GM10248 (cell line): ENCODE data around the gene PPP1R15A.
"Not testable (repeated sequence)": the region's sequence is repeated elsewhere in the genome, so short reads cannot be mapped to it uniquely, and the experiment has no call there.

ENCODE experiments used
- CTCF ChIA-PET: fragments of 300-600 bp; sonication (Branson Sonifier 250); formaldehyde crosslinking; extraction: SDS; loops from one replicate; lab custom pipeline; 2021; ENCODE audit warnings: antibody characterized with exemption; lab: Yijun Ruan, JAX
- POLR2A ChIA-PET: fragments of 350-650 bp; sonication (Branson Sonifier 250); formaldehyde crosslinking; extraction: SDS; loops from one replicate; lab custom pipeline; 2020; ENCODE audit warnings: antibody characterized with exemption; lab: Yijun Ruan, JAX
- DNase-seq: peaks from one replicate; pipeline ENCODE4 v3.0.0; 2012; ENCODE audit errors: extremely low spot score
- CTCF ChIP-seq: IDR thresholded peaks from 2 replicates; pipeline ENCODE4 v1.5.1; 2012; ENCODE audit warnings: mild to moderate bottlenecking, low read depth; ENCODE audit errors: extremely low read depth, missing control alignments, control extremely low read depth

The PPP1R15A gene

DNA sequence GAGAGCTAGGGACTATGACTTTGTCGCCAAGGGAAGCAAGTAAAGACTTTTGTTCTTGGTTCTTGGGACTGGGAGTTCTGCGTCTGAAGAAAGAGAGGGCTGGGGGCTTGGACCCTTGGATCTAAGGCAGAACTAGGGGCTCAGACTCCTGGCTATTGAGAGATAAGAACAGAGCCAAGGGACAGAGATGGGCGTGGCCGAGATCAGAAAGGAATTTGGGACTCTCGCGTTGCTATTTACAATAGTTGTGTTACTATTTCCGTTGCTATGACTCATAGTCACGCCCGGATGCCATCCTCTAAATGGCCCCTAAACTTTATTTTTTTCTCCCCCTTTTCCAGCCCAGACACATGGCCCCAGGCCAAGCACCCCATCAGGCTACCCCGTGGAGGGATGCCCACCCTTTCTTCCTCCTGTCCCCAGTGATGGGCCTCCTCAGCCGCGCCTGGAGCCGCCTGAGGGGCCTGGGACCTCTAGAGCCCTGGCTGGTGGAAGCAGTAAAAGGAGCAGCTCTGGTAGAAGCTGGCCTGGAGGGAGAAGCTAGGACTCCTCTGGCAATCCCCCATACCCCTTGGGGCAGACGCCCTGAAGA lies 759 bp downstream of the PPP1R15A start:
- POLR2A ChIA-PET: interaction anchor here (0.5 to 5.3 kb wide), 21 partner anchors 8 to 152 kb away, joined by 3 to 67 read pairs (median 9); partner anchors contain the start of genes BCAT2, DHDH, FTL and GYS1
- CTCF ChIA-PET: interaction anchor here (1.6 to 2.2 kb wide), 3 partner anchors 30 to 98 kb away, joined by 5 to 10 read pairs (median 9); no protein-coding TSS in a partner anchor
- peak; percentile 80 for DNase-seq
- TF ChIP-seq CTCF: no peak

DNA sequence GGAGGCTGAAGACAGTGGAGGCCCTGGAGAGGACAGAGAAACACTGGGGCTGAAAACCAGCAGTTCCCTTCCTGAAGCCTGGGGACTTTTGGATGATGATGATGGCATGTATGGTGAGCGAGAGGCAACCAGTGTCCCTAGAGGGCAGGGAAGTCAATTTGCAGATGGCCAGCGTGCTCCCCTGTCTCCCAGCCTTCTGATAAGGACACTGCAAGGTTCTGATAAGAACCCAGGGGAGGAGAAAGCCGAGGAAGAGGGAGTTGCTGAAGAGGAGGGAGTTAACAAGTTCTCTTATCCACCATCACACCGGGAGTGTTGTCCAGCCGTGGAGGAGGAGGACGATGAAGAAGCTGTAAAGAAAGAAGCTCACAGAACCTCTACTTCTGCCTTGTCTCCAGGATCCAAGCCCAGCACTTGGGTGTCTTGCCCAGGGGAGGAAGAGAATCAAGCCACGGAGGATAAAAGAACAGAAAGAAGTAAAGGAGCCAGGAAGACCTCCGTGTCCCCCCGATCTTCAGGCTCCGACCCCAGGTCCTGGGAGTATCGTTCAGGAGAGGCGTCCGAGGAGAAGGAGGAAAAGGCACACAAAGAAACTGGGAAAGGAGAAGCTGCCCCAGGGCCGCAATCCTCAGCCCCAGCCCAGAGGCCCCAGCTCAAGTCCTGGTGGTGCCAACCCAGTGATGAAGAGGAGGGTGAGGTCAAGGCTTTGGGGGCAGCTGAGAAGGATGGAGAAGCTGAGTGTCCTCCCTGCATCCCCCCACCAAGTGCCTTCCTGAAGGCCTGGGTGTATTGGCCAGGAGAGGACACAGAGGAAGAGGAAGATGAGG lies 1.5 kb downstream of the PPP1R15A start:
- no peak for DNase-seq
- no peak for TF ChIP-seq CTCF
- POLR2A ChIA-PET: interaction anchor here (0.6 to 5.3 kb wide), 15 partner anchors 11 to 119 kb away, joined by 3 to 67 read pairs (median 9); partner anchors contain the start of genes DHDH, FTL, GYS1 and NUCB1
- CTCF ChIA-PET: interaction anchor here (1.1 to 2.2 kb wide), 7 partner anchors 12 to 120 kb away, joined by 3 to 10 read pairs (median 6); partner anchors contain the start of genes BCAT2, GYS1, HSD17B14 and RUVBL2

DNA sequence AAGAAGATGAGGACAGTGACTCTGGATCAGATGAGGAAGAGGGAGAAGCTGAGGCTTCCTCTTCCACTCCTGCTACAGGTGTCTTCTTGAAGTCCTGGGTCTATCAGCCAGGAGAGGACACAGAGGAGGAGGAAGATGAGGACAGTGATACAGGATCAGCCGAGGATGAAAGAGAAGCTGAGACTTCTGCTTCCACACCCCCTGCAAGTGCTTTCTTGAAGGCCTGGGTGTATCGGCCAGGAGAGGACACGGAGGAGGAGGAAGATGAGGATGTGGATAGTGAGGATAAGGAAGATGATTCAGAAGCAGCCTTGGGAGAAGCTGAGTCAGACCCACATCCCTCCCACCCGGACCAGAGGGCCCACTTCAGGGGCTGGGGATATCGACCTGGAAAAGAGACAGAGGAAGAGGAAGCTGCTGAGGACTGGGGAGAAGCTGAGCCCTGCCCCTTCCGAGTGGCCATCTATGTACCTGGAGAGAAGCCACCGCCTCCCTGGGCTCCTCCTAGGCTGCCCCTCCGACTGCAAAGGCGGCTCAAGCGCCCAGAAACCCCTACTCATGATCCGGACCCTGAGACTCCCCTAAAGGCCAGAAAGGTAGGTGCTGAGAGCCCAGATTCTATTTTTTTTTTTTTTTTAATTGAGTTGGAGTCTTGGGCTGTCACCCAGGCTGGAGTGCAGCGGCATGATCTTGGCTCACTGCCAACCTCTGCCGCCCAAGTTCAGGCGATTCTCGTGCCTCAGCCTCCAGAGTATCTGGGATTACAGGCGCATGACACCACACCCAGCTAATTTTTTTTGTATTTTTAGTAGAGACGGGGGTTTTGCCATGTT lies 2.3 kb downstream of the PPP1R15A start:
- TF ChIP-seq CTCF: no peak
- CTCF ChIA-PET: interaction anchor here (1.1 to 2.8 kb wide), 7 partner anchors 11 to 119 kb away, joined by 3 to 17 read pairs (median 7); partner anchors contain the start of genes BCAT2, GYS1, HSD17B14 and RUVBL2
- no peak for DNase-seq
- POLR2A ChIA-PET: interaction anchor here (0.5 to 5.3 kb wide), 23 partner anchors 9 to 1601 kb away, joined by 3 to 67 read pairs (median 6); partner anchors contain the start of genes BAX, DHDH, FTL and GYS1

DNA sequence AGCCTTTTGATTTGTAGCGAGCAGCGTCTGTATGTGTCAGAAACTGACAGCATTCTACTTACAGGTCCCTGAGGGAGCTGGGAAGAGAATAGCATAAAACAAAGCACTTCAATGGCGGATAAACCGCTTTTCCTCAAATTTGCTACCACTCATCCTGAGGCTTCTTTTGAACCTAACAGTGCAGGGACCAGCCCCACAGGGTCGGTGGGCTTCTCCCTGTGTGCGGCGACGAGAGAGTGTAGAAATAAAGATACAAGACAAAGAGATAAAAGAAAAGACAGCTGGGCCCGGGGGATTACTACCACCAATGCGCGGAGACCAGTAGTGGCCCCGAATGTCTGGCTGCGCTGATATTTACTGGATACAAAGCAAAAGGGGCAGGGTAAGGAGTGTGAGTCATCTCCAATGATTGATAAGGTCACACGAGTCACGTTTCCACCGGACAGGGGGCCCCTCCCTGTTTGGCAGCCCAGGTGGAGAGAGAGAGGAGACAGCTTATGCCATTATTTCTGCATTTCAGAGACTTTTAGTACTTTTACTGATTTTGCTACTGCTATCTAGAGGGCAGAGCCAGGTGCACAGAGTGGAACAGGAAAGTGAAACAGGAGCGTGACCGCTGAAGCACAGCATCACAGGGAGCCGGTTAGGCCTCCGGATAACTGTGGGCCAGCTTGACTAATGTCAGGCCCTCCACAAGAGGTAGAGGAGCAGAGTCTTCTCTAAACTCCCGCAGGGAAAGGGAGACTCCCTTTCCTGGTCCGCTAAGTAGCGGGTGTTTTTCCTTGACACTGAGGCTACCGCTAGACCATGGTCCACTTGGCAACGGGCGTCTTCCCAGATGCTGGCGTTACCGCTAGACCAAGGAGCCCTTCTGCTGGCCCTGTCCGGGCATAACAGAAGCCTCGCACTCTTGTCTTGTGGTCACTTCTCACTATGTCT lies 4.1 kb downstream of the PPP1R15A start:
- ChIA-PET POLR2A (interaction anchor here (0.5 to 5.3 kb wide), 20 partner anchors 9 to 1652 kb away, joined by 3 to 67 read pairs (median 6); partner anchors contain the start of genes BAX, FTL, GYS1 and NUCB1), CTCF (interaction anchor here (1.1 to 2.8 kb wide), 3 partner anchors 25 to 95 kb away, joined by 3 to 17 read pairs (median 5); no protein-coding TSS in a partner anchor)
- not testable (repeated sequence) for DNase-seq

DNA sequence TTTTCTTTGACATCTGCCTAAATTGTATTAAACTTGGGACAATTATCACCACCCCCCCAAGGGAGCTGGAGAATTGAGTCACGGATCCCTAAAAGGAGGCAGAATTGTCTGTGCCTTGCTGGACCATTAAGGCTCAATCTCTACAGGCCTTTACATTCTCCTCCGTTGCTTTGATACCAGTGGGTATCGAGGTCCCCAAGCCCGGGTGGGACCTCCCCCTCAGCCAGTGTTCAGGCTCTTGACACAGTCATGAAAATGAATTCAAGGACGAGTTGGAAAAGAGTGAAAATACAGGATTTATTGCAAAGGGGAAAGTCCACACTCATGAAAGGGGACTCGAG lies 5.6 kb downstream of the PPP1R15A start:
- ChIA-PET CTCF (interaction anchor here (1.0 kb wide), 1 partner anchor 93 kb away, joined by 3 read pairs; no protein-coding TSS in a partner anchor), POLR2A (interaction anchor here (0.6 to 2.3 kb wide), 6 partner anchors 8 to 116 kb away, joined by 3 to 16 read pairs (median 3); partner anchors contain the start of gene RUVBL2)
- TF ChIP-seq CTCF: no peak
- DNase-seq: no peak
